Activated CD8-positive, alpha-beta memory T cell treated with anti-CD3 and anti-CD28 coated beads, Interleukin-2, amount 10 ng/mL, durations not matched to agents 7 days and 5 days (primary cell): ENCODE results near the gene OR6C76. TPM values are rescaled to one million over a fixed set of nuclear protein-coding genes. Genes with fewer than 3 reads are reported as not detected.
"Not testable (repeated sequence)": the region's sequence is repeated elsewhere in the genome, so short reads cannot be mapped to it uniquely, and the experiment has no call there.

Experiments
- ATAC-seq: fragments of 150-1000 bp; cut with Tn5 transposase; one replicate; pipeline ENCODE4 v1.10.0; 2021; ENCODE audit warnings: moderate library complexity
- CTCF ChIA-PET: fragments of 350-600 bp; sonication (Branson Sonifier 250); formaldehyde crosslinking; loops from one replicate; lab custom pipeline; 2021; ENCODE audit warnings: antibody characterized with exemption; lab: Charles Lee
- DNase-seq: peaks from one replicate; pipeline ENCODE4 v3.0.0-alpha.2; 2020
- H3K27ac Mint-ChIP-seq: one replicate; pipeline ENCODE4 v1.8.0; 2021; ENCODE audit warnings: mild to moderate bottlenecking, mixed read lengths
- H3K27me3 Mint-ChIP-seq: one replicate; pipeline ENCODE4 v1.8.0; 2021; ENCODE audit warnings: mixed read lengths
- H3K36me3 Mint-ChIP-seq: one replicate; pipeline ENCODE4 v1.8.0; 2021; ENCODE audit warnings: mild to moderate bottlenecking, mixed read lengths
- H3K4me1 Mint-ChIP-seq: one replicate; pipeline ENCODE4 v1.8.0; 2021; ENCODE audit warnings: mixed read lengths
- H3K4me3 Mint-ChIP-seq: one replicate; pipeline ENCODE4 v1.8.0; 2021; ENCODE audit warnings: mild to moderate bottlenecking, moderate library complexity, mixed read lengths
- H3K9me3 Mint-ChIP-seq: one replicate; pipeline ENCODE4 v1.8.0; 2022; ENCODE audit warnings: low read depth, mixed read lengths
- total RNA-seq, 2 experiments: library from RNA; stranded (reverse); gene quantifications; one replicate each; pipeline ENCODE4 v1.2.3, GENCODE V29; 2021

Gene OR6C76
- total RNA-seq, 2 experiments from 2014 or later, result not detected

GRCh38 chr12:55428331-55429243 is 2.5 kb downstream of the OR6C76 start:
- H3K9me3 Mint-ChIP-seq, result no peaks in the 10 kb centered on the region
- CTCF ChIA-PET, result no interaction called here
- H3K4me1 Mint-ChIP-seq, result no peaks in the 10 kb centered on the region
- no peak overlapping the region for H3K27ac Mint-ChIP-seq
- H3K4me3 Mint-ChIP-seq, result no peak overlapping the region
- no peaks in the 10 kb centered on the region for H3K36me3 Mint-ChIP-seq
- no peak for DNase-seq
- peaks cover 3% of the 10 kb centered on the region for H3K27me3 Mint-ChIP-seq
- ATAC-seq, result no peak

DNA sequence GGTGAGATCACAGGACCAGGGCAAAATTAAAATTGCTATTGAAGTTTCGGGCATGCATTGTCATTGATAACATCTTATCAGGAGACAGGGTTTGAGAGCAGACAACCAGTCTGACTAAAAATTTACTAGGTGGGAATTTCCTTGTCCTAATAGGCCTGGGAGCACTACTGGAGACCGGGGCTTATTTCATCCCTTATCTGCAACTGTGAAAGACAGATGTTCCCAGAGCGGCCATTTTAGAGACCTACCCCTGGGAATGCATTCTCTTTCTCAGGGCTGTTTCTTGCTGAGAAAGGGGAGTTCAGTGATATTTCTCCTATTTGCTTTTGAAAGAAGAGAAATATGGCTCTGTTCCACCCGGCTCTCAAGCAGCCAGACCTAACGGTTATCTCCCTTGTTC is 15.2 kb downstream of the OR6C76 start:
- H3K4me1 Mint-ChIP-seq, H3K4me3 Mint-ChIP-seq, H3K27ac Mint-ChIP-seq, H3K9me3 Mint-ChIP-seq, DNase-seq, H3K36me3 Mint-ChIP-seq, CTCF ChIA-PET, ATAC-seq, H3K27me3 Mint-ChIP-seq: not testable (repeated sequence)

- Mint-ChIP-seq H3K4me1 (no peaks in the 10 kb centered on the region), H3K36me3 (no peaks in the 10 kb centered on the region), H3K27me3 (peaks cover 11% of the 10 kb centered on the region), H3K4me3 (no peak within 1 kb of the TSS), H3K27ac (no peak within 1 kb of the TSS), H3K9me3 (peaks cover 3% of the 10 kb centered on the region)
- no peak for DNase-seq
- CTCF ChIA-PET, result no interaction called here
- ATAC-seq, result no peak
These were observed 17.7 kb downstream of the OR6C76 start, which contains the start of gene OR6C2 for GRCh38 chr12:55443776-55444175. Gene OR6C2, plus strand, starts transcription at chr12:55444076. Its CDS starts 8,138 bp downstream, at chr12:55452214.

DNA sequence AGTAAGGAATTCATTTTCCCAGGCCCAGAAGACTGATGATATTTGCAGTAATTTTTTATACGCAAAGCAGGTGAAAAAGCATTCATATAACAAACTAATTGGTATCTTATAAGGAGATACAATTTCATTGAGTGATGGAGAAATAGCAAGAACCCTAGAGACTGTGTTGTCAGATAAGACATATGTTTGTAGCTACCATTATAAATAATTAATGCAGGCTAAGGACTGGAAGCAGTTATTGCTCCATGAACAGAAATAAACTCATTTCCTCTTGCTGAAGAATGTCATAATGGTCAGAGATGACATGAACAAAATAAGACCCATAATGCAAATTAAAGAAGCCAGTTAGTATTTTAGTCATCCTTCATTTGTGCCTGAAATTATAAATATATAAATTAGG is 19.3 kb downstream of the OR6C76 start:
- H3K27me3 Mint-ChIP-seq, result peaks cover 11% of the 10 kb centered on the region
- H3K36me3 Mint-ChIP-seq, result no peaks in the 10 kb centered on the region
- no peak overlapping the region for H3K27ac Mint-ChIP-seq
- CTCF ChIA-PET, result no interaction called here
- DNase-seq (no peak), ATAC-seq (no peak)
- no peaks in the 10 kb centered on the region for H3K9me3 Mint-ChIP-seq
- no peak overlapping the region for H3K4me3 Mint-ChIP-seq
- H3K4me1 Mint-ChIP-seq, result no peaks in the 10 kb centered on the region

- peaks cover 13% of the 10 kb centered on the region for H3K27me3 Mint-ChIP-seq
- no peaks in the 10 kb centered on the region for H3K9me3 Mint-ChIP-seq
- no peak for ATAC-seq
- CTCF ChIA-PET, result no interaction called here
- no peak overlapping the region for H3K4me3 Mint-ChIP-seq
- no peak for DNase-seq
- no peaks in the 10 kb centered on the region for H3K36me3 Mint-ChIP-seq
- no peak overlapping the region for H3K27ac Mint-ChIP-seq
- H3K4me1 Mint-ChIP-seq, result no peaks in the 10 kb centered on the region
These were observed 20.3 kb downstream of the OR6C76 start for GRCh38 chr12:55446326-55446725.

GRCh38 chr12:55448825-55449224 is 22.8 kb downstream of the OR6C76 start:
- no peak for DNase-seq
- Mint-ChIP-seq H3K4me1 (no peaks in the 10 kb centered on the region), H3K36me3 (no peaks in the 10 kb centered on the region), H3K27me3 (peaks cover 18% of the 10 kb centered on the region), H3K4me3 (no peak overlapping the region), H3K27ac (no peak overlapping the region), H3K9me3 (no peaks in the 10 kb centered on the region)
- no peak for ATAC-seq
- CTCF ChIA-PET, result no interaction called here

GRCh38 chr12:55464926-55465325 is 38.9 kb downstream of the OR6C76 start:
- H3K4me3 Mint-ChIP-seq, H3K36me3 Mint-ChIP-seq, DNase-seq, ATAC-seq, CTCF ChIA-PET, H3K9me3 Mint-ChIP-seq, H3K27ac Mint-ChIP-seq, H3K4me1 Mint-ChIP-seq: not testable (repeated sequence)
- H3K27me3 Mint-ChIP-seq, result peaks cover 13% of the 10 kb centered on the region

DNA sequence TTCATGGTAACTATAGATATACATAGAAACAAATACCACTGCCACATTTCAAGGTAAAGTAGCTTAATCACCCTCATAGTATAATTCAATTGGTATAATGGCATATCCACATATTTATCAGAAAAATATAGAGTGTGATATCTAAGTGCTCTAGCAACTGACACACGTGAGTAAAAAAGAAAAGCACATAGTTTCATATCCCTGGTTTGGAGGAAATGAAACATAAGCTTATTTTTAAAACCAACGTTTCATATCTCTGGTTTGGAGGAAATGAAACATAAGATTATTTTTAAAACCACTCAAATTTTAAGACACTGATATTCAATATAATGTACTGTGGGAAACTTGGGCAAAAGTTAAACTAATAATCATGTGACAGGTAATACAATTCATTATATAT is 41.8 kb downstream of the OR6C76 start:
- Mint-ChIP-seq H3K27ac (no peak overlapping the region), H3K9me3 (no peaks in the 10 kb centered on the region), H3K36me3 (no peaks in the 10 kb centered on the region), H3K4me3 (no peak overlapping the region), H3K4me1 (no peaks in the 10 kb centered on the region), H3K27me3 (peaks cover 14% of the 10 kb centered on the region)
- no peak for ATAC-seq
- no peak for DNase-seq
- CTCF ChIA-PET, result no interaction called here

- H3K36me3 Mint-ChIP-seq, result no peaks in the 10 kb centered on the region
These were observed 43.2 kb downstream of the OR6C76 start for GRCh38 chr12:55469291-55469690.

GRCh38 chr12:55470088-55470829 is 44.2 kb downstream of the OR6C76 start, which contains the start of gene OR6C70:
Gene OR6C70, minus strand, starts transcription at chr12:55470138. Its CDS starts 0 bp downstream, at chr12:55470138.
- no peaks in the 10 kb centered on the region for H3K36me3 Mint-ChIP-seq
- no peaks in the 10 kb centered on the region for H3K9me3 Mint-ChIP-seq
- ATAC-seq, result no peak
- H3K4me1 Mint-ChIP-seq, result no peaks in the 10 kb centered on the region
- CTCF ChIA-PET, result no interaction called here
- no peak within 1 kb of the TSS for H3K4me3 Mint-ChIP-seq
- H3K27ac Mint-ChIP-seq, result no peak within 1 kb of the TSS
- peaks cover 19% of the 10 kb centered on the region for H3K27me3 Mint-ChIP-seq
- no peak for DNase-seq

More at GRCh38 chr12:55469291-55469690, 43.2 kb downstream of the OR6C76 start:
- CTCF ChIA-PET, result no interaction called here
- H3K9me3 Mint-ChIP-seq, result no peaks in the 10 kb centered on the region
- no peak overlapping the region for H3K4me3 Mint-ChIP-seq
- no peak overlapping the region for H3K27ac Mint-ChIP-seq
- H3K4me1 Mint-ChIP-seq, result no peaks in the 10 kb centered on the region
- peaks cover 19% of the 10 kb centered on the region for H3K27me3 Mint-ChIP-seq
- no peak for DNase-seq
- ATAC-seq, result no peak

DNA sequence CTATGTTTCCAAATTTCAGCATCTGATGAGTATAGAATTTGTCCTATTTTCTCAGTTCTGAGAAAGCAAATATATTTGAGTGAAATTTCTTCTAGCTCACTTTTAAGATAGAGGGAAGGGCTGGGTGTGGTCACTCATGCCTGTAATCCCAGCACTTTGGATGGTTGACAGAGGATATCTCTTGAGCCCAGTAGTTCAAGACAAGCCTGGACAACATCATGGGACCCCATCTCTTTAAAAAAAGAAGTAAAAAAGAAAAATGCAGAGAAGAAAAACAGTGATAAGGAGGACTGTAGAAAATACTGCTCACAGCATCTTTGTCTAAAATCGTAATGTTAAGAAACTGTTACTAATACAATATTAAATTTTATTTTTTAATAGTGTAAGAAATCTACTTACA is 46.2 kb downstream of the OR6C76 start:
- no peaks in the 10 kb centered on the region for H3K36me3 Mint-ChIP-seq
- no peak overlapping the region for H3K4me3 Mint-ChIP-seq
- DNase-seq (no peak), ATAC-seq (no peak)
- H3K4me1 Mint-ChIP-seq, result no peaks in the 10 kb centered on the region
- CTCF ChIA-PET, result no interaction called here
- H3K27me3 Mint-ChIP-seq, result peaks cover 20% of the 10 kb centered on the region
- H3K27ac Mint-ChIP-seq, result no peak overlapping the region
- no peaks in the 10 kb centered on the region for H3K9me3 Mint-ChIP-seq
